GM19328 (cell line): Measurements from ENCODE around the gene LYRM4.

Experiments
- ATAC-seq: cut with Tn5 transposase; IDR thresholded peaks from one replicate; pipeline ENCODE4 v1.9.1; 2021; ENCODE audit warnings: mild to moderate bottlenecking, moderate library complexity; ENCODE audit not compliant: unreplicated experiment

Gene LYRM4

DNA sequence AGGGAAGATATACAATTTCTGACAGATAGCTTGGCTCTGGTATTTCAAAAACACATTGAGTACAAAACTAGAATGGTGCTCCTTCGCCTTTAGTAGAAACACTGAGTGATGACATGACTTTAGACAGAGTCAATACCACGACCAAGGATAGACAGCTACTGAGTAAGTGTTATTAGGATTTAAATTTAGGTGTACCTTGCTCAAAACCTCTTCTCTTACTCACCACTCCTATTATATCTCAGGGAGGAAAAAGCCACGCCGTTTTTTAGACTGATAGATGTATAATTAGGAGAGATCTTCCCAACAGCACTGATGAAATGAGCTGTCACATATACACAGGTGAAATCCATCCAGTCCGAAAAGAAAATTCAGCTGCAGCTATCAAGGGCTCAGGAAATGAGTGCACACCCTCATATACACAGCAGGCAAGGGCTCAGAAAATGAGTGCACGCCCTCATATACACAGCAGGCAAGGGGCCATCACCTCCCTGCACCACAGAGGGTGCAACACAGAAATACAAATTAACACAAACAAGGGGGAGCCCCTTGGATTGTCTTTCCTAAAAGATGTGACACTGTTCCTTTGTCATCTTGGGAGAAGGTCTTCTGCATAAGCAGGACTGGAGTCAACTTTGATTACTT lies 53.7 kb downstream of the LYRM4 start:
- no peak for ATAC-seq

DNA sequence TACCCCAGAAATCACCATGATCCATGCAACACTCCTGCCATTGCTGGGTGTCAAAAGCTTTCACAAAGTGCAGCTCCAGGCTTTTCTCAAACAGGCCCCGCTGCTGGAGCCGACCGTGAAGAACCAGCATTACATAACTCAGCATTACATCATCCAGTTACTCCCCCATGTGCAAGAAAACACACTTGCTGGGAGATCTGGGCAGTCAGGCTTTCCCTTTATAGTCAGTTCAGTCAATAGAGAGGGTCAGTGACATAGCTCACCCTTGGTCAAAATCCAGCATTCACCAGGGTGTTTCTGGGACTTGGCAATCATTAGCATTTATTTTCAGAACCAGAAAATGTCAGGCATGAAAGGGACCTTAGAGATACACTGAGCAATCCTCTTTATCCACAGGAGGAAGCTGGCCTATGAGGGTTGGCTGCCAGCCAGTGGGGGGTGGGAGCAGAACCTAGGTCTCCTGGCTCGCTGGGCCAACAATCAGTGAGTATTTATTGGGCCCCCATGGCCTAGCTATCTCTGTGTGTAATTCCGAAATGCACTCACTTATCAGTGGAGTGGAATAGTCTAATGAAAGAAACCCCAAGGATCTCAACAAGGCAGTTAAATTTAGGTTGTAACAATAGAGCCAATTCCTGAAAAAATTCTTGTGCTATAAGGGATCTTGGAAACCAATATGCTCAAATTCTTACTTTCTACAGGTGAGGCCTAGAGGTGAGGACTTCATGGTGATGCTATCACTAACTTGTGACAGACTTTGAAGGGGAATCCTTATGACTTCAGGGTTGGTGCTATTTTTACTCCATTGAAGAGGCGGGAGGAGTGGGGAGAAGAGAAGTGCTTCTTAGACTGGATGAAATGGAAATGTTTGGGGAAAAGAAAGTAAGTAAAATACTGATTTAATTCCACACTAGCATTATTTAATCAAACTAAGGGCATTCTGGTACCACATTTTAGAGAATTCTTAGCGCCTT lies 54.6 kb downstream of the LYRM4 start:
- no peak for ATAC-seq

DNA sequence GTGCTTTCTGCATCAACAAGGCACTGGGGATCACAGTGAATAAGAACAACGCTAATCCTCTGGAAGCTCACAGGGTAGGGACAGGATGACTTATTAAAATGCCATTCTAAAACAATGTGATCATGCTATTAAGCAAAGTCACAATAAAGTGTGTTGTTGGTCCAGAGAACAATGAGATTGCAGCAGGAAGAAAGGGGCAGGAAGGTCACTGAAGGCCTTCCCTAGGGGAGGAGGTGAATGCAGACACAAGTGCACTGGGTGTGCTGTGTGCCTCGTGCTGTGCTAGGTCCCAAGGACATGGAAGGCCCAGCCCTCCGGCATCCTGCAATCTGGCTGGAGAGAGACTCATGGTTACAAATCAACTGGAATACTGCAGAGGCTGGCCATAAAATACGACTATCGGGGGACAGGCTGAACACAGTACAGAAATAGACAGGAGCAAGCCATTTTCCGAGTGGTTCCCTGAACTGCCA lies 55.7 kb downstream of the LYRM4 start:
- no peak for ATAC-seq

DNA sequence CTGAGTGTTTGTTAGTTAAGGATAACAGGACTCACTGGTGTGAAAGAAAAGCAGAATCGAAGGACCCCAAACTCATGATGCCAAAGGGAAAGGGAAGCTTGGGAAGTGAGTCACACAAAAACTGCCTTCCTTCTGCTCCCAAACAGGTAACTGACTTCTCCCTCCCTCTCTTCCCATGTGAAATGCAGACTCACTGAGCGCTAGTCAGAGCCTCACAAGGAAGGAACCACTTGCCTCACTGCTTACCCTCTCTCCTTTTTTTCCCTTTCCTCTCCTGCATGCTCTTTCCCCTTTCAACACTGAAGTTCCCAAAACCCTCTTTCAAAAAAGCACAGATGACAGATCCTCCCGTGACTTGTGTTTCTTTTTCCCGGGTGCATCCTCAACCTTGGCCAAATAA lies 56.4 kb downstream of the LYRM4 start:
- ATAC-seq = no peak

DNA sequence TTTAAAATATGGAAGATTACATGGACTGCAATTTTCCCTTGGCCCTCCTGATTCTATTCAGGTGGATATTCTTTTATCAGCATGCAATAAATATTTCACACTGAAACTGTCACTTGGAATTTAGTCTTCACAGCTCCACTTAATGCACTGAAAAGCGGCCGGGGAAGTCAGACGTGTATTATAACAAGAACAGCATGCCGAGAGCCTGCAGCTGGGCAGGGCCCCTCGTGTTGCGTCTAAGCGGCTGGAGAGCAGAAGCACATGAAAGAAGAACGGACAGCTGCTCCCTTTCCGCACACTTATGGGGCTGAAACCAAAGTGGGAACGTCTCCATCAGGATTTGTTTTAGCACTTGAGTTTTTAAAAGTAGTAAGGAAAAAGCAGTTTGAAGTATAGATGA lies 57.2 kb downstream of the LYRM4 start:
- ATAC-seq = no peak

DNA sequence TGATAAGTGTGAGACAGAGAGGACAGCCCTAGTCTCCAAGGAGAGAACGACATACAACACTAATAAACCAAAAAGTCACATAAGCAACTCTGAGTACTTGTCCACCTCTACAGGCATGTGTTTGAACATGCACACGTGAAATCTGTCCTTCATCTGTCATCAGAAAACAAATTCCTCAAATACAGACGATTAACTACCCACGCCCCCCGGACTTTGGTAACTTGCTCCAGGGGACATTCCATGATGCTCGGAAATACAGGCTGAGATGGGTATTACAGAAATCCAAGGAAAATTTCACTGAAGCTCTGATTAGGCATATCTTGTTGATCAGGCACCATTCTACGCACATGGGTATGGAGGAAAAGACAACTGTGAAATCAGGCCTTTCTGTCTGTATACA lies 57.8 kb downstream of the LYRM4 start:
- ATAC-seq = no peak

DNA sequence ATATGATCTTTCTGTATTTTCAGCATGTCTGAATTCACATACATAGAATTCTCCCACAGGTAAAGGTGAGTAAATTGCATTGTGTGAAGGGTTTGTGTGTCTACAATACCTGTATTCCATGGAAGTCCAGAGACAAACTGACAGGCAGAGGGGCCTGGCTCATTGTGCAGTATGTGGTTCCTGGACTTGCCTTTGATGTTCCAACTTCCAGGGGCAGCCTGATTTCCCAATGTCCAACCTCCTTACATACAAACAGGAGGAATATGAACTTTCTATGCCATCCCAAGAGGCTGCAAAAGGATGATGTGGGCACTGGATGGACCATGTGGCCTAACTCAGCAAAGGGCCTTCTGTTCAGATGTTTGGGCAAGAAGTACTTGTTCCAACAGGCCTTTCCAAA lies 58.5 kb downstream of the LYRM4 start:
- ATAC-seq = no peak

DNA sequence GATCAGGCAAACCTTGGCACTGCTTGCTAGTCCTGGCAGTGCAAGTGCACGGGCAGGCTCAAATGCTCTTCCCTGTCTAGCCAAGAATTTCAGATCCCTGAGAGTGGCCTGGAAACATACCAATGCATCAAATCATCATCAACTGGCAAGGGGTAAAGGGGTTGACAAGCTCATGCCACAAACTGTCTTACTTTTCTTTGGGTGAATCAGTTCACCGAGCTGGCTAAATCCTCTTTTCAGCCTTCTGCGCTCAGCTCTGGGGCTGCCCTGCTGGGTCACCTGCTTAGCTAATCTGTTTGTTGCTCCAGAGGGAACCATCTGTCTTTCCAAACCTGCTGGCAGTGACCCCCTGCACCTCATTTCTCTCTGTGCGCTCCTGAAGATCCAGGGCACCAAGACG lies 59.5 kb downstream of the LYRM4 start:
- ATAC-seq = no peak

DNA sequence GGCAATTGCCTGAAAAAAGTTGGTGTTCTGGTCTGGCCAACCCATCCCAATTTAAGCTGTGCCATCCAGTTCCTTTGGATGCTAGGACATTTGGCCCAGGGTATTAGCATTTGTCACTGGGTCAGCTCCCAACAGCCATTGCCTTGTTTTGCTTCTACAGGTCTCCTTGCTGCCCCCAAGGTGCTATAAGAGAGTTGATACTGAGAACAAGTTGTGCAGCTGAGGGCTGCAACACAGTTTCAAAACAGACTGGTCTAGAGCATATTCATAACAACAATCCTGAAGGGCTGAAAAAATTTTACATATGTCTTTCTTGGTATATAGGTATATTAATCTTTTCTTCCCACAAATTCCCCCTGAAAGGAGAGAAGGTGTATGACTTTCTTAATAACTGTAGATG lies 61.0 kb downstream of the LYRM4 start:
- ATAC-seq = no peak

DNA sequence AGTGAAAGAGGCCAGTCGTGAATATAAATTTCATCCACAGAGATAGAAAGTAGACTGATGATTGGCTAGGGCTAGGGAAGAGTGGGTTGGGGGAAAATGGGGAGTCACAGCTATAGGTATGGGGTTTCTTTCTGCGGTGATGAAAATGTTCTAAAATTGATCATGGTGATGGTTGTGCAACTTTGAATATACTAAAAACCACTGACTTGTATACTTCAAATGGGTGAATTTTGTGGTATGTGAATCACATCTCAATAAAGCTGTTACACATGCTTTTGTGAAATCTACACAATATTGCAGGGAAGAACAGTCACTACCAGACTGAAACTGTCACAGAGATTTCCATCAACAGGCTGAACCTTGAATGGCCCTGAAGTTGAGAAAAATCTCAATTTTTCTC lies 61.5 kb downstream of the LYRM4 start:
- ATAC-seq = no peak

DNA sequence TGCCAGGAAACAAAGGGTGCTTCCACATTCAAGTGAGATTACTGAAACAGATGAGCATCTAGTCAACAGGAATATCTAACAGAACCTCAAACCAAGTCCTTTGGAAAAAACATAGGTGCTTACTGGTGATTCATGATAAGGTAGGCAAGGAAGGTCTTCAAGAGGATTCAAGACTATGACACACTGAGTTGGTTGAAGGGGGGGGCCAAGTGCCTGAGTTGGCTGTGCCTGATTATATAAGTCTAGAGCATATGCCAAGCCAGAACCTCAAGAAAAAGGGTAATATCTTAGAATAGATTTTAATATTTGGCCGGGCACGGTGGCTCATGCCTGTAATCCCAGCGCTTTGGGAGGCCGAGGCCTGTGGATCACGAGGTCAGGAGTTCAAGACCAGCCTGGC lies 63.7 kb downstream of the LYRM4 start:
- no peak for ATAC-seq

DNA sequence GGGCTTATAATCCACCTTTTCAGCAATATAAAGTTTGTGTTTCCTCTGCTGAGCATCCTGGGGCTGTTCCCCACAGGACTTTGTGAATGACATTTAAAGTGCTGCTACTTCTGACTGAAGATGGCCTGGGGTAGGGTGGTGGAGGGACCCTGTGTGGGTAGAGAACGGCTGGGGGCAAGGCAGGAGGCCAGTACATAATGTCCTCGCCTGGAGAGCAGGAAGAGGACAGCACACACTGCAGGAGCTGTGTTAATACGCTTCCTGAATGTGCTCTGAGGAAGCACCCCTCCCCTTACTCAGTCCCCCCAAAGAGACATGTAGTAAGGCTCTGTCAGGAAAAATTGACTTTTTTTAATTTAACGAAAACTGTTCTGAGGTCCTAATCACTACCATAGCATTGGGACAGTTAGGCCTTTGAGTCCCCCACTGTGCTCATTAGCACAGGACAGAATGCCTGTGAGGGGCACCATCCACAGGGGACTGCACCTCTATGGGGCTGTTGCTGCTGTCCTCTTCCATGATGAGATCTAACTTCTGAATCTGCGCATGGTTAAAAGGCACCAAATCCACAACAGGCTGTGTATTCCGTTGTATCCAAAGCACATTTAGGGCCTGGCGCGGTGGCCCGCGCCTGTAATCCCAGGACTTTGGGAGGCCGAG lies 68.5 kb downstream of the LYRM4 start:
- ATAC-seq = no peak

DNA sequence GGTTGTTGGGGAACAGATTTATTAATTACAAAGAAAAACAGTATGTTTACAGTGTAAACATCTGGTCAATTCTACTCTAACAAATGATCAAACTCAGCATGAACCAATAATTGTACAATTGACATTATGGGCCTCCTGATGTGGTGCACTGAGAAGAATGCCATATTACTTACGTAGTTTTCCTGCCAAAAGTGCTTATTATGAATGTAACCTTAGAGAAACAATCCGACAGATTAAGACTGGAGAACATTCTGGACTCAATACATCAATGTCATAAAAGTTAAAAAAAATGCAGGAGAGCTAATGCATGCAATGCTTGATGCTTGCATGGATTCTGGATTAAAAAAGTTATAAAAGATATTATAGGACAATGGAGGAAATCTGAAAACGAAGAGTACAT lies 69.0 kb downstream of the LYRM4 start:
- ATAC-seq = no peak

DNA sequence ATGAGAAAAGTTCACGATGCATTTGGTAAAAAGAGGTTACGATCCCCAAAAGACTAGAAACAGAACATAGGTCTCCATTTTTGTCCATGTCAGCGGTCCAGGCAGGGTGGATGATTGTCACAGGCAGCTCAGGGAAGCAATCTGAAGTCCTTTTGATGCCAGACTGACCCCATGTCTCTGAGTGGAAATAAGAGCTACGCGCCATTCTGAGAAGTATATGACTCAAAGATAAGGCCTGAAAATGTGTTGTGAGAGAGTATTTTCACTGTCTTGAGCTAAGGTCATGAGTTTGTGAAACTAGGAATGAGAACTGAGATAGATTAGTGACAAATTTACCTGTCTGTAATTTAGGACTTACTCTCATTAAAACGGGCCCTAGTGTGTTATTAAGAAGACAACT lies 69.5 kb downstream of the LYRM4 start:
- no peak for ATAC-seq

DNA sequence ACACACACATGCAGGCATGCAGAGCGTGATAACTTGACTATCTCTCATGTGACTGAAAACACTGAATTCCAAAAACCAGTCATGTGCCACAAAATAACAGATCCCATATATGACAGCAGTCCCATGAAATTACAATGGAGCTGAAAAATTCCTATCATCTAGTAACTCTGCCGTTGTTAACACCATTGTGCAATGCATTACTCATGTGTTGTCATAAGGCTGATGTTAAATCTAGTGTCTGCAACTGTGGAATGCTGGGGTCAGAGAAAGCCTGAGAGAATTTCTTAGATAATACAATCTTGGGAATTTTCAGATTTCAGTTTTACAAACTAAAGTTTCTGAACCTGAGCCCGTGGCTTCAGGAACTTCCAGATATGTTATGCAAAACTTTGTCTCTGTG lies 70.2 kb downstream of the LYRM4 start:
- no peak for ATAC-seq

DNA sequence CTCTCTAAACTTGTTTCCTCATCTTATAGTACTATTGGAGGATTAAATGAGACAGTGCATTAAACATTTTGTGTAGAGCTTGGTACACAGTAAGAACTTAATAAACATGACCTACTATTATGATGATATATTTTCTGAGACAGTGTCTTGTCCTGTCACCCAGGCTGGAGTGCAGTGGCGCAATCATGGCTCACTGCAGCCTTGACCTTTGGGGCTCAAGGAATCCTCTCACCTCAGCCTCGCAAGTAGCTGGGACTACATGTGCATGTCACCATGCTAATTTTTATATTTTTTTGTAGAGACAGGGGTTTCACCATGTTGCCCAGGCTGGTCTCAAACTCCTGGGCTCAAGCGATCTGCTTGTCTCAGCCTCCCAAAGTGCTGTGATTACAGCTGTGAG lies 72.1 kb downstream of the LYRM4 start:
- ATAC-seq = no peak

DNA sequence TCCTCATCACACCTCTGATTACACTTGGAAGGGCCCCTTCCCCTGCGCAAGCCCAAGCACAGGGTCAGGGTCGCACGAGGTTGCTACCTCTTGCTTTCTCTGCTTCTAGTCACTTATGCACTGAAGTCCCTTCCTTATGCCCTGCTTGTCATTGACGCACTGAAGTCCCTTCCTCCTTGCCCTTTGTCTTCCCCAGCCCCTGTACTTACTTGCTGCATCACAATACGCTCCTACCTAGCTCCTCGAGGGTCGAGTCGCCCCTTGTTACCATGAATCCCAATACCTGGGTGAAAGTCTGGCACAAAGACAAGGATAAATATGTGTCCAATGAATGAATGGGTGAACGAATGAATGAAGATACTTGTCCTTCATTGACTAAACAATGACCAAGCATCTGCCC lies 75.9 kb downstream of the LYRM4 start:
- no peak for ATAC-seq

DNA sequence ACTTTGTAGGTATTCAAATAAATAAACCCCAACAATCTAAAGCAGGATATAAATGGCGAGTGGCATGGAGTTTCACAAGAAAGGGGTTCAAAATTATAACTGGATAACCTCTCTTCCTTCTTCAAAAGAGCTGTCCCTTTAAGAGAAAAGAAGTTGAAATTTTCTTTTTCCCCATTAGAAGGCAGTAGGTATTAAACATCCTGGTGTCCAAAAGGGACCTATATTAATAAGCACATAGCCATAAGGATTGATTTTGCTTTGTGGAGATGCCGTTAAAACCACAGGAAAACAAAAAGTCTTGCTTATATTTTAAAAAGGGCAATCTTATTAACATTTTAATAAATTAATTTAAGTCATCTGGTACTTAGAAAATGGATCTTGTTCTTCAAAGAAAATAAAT lies 76.5 kb downstream of the LYRM4 start:
- no peak for ATAC-seq

DNA sequence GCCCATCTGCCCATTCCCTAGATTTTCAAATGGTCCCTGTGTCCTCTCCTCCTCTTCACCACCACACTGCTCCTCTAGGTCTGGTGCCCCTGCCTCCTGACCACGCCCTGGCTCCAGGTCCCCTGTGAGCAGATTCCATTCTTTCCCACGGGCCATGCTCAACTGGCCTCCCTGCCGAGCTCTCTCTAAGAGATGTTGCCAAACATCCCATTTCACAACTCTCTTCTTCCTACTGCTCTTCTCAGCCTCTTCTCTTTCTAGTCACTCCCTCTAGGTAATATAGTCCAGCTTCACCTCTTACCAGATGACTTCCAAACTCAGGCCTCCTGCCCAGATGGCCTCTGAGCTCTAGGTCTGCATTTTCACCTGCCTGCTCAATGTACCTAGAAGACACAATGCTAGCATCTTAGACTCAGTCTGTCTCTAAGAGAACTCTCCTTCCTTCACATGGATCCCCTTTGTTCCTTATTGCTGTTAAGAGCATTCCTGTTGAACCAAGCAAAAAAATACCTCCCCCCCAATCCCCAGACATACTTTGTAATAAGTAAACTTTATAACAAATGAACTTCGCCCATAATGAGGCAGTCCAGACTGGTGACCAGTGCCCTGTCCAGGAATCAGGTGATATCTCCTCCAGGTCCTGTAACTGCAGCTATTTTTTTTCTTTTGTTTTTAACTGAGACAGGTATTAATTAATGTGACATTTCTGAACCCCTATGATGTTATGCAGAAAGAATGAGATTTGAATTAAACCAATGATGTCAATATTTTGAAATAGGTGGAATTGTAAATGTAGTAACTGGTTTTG lies 79.0 kb downstream of the LYRM4 start:
- no peak for ATAC-seq

DNA sequence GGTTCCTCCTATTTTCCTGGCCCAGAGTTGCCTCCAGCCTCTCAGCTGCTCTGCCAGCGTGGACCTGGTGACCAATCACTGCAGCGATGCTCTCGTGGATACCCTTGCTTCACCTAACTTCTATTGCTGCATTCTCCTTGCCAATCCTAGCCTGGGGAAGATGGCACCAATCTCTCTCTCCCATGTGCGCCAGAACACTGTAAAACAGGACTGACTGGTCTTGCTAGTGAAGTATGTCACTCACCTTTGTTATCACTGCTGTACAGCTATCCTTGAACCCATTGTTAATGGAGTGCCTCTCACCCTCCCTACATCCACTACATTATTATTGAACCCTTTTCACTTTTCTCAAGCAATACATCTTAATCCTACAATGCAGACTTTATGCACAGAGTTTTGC lies 80.1 kb downstream of the LYRM4 start:
- ATAC-seq = no peak

DNA sequence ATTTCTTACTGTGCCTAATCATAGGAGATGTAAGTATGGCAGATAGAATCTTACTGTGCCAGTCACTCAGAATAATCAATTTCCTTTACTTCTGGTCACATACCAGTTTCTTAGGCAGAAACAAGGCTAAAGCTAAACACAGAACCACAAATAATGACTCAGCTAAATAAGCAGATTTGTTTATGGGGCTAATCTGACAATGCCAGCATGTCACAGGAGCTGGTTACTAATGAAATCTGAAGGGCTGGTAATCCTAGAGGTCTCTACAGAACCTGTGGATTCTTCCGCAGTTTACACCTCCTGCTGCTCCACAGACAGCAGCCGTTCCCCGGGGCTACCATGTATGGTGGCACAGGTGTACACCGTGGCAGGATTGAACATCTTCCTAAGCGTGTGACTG lies 80.8 kb downstream of the LYRM4 start:
- ATAC-seq = no peak
